ENCODE measurements around the gene MEGF8.

Gene MEGF8

DNA sequence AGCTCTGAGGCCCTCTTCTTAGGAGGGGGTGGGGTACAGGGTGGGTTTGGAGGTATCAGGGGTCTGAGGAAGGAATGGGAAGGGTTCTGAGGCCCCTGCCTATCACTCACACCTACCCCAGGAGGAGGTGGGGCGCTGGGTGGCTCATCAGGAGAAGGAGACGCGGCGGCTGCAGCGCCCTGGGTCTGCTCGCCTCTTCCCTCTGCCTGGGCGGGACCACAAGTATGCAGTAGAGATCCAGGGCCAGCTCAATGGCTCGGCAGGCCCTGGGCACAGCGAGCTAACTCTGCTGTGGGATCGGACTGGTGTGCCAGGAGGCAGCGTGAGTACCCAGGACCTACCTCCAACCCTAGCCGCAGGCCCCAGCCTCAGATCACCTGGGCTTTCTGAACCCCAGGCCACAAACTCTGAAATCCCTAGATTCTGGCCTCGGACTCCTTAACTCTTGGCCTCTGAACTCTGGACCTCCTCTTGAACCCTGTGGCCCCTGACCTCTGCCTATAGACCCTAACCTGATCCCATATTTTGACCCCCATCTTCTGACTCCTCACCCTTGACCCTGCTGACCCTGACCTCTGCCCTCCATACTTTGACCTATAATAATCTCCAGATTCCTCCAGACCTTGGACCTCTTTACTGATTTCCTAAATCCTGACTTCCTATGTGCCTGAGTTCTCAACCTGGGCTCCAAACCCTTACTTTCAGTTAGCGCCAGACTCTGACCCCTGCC, 24.1 kb downstream of the MEGF8 start:
- no peak for TF ChIP-seq SIN3A (IDR thresholded peaks at IDR 0.05; ENCODE audit: borderline replicate concordance, insufficient read depth, low read length)
- no peak for TF ChIP-seq TAF1 (IDR thresholded peaks at IDR 0.05; ENCODE audit: borderline replicate concordance, insufficient read depth, low read length)
- no peak for TF ChIP-seq POLR2AphosphoS5 (IDR thresholded peaks at IDR 0.05; ENCODE audit: low read depth, low read length)
- TF ChIP-seq FOXP2 (optimal IDR thresholded peaks at IDR 0.05; ENCODE audit: borderline replicate concordance, extremely low read depth, extremely low read length, insufficient read depth), result no peak
- TF ChIP-seq, protein P1, sequence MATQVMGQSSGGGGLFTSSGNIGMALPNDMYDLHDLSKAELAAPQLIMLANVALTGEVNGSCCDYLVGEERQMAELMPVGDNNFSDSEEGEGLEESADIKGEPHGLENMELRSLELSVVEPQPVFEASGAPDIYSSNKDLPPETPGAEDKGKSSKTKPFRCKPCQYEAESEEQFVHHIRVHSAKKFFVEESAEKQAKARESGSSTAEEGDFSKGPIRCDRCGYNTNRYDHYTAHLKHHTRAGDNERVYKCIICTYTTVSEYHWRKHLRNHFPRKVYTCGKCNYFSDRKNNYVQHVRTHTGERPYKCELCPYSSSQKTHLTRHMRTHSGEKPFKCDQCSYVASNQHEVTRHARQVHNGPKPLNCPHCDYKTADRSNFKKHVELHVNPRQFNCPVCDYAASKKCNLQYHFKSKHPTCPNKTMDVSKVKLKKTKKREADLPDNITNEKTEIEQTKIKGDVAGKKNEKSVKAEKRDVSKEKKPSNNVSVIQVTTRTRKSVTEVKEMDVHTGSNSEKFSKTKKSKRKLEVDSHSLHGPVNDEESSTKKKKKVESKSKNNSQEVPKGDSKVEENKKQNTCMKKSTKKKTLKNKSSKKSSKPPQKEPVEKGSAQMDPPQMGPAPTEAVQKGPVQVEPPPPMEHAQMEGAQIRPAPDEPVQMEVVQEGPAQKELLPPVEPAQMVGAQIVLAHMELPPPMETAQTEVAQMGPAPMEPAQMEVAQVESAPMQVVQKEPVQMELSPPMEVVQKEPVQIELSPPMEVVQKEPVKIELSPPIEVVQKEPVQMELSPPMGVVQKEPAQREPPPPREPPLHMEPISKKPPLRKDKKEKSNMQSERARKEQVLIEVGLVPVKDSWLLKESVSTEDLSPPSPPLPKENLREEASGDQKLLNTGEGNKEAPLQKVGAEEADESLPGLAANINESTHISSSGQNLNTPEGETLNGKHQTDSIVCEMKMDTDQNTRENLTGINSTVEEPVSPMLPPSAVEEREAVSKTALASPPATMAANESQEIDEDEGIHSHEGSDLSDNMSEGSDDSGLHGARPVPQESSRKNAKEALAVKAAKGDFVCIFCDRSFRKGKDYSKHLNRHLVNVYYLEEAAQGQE (IDR thresholded peaks at IDR 0.05; ENCODE audit: insufficient read depth in 1 of 2, low read depth in 2 of 2, low read length in 2 of 2), result no peak

DNA sequence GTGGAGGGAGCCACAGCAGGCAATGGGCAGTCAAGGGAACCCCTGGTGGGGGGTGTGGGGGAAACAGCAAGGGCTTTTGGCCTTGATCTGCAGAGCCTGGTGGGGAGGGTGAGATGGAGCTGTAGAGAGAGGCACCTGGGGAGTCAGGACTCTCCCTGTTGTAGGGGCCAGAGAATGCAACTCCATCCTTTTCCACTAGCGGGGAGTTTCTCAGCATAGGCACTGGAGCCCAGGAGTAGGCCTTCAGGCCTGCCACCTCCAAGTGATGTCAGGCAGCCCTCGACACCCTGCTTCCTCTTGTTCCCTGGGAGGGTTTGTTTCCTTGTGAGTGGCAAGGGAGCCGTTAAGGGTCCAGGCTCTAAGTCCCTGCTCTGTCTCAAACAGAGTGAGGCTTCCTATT, 25.0 kb downstream of the MEGF8 start:
- TF ChIP-seq, protein P1 (IDR thresholded peaks at IDR 0.05; ENCODE audit: insufficient read depth in 1 of 2, low read depth in 2 of 2, low read length in 2 of 2), result no peak
- TF ChIP-seq POLR2AphosphoS5 (IDR thresholded peaks at IDR 0.05; ENCODE audit: low read depth, low read length) (no peak), FOXP2 (optimal IDR thresholded peaks at IDR 0.05; ENCODE audit: borderline replicate concordance, extremely low read depth, extremely low read length, insufficient read depth) (no peak), TAF1 (IDR thresholded peaks at IDR 0.05; ENCODE audit: borderline replicate concordance, insufficient read depth, low read length) (no peak), SIN3A (IDR thresholded peaks at IDR 0.05; ENCODE audit: borderline replicate concordance, insufficient read depth, low read length) (no peak)

DNA sequence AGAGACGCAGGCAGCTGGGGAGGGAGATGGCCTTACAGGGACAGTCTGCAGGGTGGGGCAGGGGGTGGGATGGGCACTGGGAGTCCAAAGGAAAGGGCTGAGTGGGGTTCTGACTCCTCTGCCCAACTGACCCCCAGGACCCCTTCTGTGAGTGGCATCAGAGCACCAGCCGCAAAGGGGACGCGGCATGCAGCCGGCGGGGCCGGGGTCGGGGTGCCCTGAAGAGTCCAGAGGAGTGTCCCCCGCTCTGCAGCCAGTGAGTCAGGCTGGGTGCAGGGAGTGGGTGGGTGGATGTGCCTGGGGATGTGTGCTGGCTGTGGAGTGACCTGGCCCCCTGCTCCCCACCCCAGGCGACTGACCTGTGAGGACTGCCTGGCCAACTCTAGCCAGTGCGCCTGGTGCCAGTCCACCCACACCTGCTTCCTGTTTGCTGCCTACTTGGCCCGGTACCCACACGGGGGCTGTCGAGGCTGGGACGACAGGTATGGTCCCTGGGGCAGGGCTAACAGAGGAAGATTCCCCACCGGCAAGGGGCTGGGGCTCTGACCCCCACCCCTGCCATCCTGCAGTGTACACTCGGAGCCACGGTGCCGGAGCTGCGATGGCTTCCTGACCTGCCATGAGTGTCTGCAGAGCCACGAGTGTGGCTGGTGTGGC, 25.8 kb downstream of the MEGF8 start:
- no peak for TF ChIP-seq TAF1 (IDR thresholded peaks at IDR 0.05; ENCODE audit: borderline replicate concordance, insufficient read depth, low read length)
- no peak for TF ChIP-seq SIN3A (IDR thresholded peaks at IDR 0.05; ENCODE audit: borderline replicate concordance, insufficient read depth, low read length)
- TF ChIP-seq, protein P1 (IDR thresholded peaks at IDR 0.05; ENCODE audit: insufficient read depth in 1 of 2, low read depth in 2 of 2, low read length in 2 of 2), result no peak
- TF ChIP-seq POLR2AphosphoS5 (IDR thresholded peaks at IDR 0.05; ENCODE audit: low read depth, low read length), result no peak
- TF ChIP-seq FOXP2 (optimal IDR thresholded peaks at IDR 0.05; ENCODE audit: borderline replicate concordance, extremely low read depth, extremely low read length, insufficient read depth), result no peak

DNA sequence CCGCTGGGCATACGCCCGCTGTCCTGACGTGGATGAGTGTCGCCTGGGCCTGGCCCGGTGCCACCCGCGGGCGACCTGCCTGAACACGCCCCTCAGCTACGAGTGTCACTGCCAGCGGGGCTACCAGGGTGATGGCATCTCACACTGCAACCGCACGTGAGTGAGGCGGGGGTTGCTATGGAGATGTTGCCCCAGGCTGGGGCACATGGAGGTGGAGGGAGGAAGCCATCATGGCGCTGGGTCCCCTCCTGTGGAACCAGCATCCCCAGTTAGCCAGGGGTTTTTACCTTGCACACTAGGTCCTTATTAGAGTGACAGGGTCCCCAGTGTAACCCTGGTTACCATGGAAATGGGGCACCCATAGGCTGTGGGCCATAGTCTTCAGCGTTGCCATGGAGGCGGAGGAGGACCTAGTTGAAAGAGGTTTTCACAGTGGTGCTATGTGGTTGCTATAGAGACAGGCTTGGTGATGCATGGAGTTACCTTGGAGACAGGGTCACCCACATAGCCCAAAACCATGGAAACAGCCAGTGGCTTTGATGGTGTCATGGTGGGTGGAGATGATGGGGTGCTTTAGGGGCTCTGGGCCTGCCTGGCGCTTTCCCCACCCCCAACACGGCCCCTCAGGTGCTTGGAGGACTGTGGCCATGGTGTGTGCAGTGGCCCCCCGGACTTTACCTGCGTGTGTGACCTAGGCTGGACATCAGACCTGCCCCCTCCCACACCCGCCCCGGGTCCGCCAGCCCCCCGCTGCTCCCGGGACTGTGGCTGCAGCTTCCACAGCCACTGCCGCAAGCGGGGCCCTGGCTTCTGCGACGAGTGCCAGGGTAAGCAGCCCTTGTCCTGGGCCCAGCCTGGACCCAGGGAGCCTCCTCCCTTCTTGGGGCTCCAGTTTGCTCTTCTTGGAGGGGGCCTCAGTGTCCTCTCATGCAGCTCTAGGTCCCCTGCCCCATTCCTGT, 27.1 kb downstream of the MEGF8 start:
- TF ChIP-seq, protein P1 (IDR thresholded peaks at IDR 0.05; ENCODE audit: insufficient read depth in 1 of 2, low read depth in 2 of 2, low read length in 2 of 2), result no peak
- TF ChIP-seq TAF1 (IDR thresholded peaks at IDR 0.05; ENCODE audit: borderline replicate concordance, insufficient read depth, low read length) (no peak), SIN3A (IDR thresholded peaks at IDR 0.05; ENCODE audit: borderline replicate concordance, insufficient read depth, low read length) (no peak), POLR2AphosphoS5 (IDR thresholded peaks at IDR 0.05; ENCODE audit: low read depth, low read length) (no peak), FOXP2 (optimal IDR thresholded peaks at IDR 0.05; ENCODE audit: borderline replicate concordance, extremely low read depth, extremely low read length, insufficient read depth) (no peak)

Measured in PFSK-1 (cell line).